Stimulated activated CD4-positive, alpha-beta T cell treated with anti-CD3 and anti-CD28 coated beads, TNF-alpha, amount 100 ng/mL, for 4 hours (primary cell): Measurements from ENCODE around the gene TBC1D16.
"Not testable (repeated sequence)": the region's sequence is repeated elsewhere in the genome, so short reads cannot be mapped to it uniquely, and the experiment has no call there.

Experiments
- DNase-seq, 3 experiments: peaks; one replicate each; pipeline ENCODE4 v3.0.0-alpha.2; 2020; ENCODE audit warnings: low read depth in 3 of 3

The TBC1D16 gene

DNA sequence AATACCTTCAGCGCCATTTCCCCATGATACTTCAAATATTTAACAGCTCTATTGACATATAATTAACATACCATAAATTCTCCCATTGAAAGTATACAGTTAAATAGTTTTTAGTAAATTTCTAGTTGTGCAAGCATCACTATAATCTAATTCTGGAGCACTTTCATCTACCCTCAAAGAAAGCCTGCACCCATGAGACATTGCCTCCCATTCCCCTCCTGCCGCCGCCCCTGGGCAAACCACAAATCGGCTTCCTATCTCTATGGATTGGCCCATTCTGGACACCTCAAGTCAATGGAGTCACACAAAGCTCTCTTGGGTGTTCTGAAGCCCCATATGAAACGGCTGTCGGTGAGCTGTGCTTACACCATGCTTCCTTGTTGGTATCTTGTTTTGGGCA is 119.2 kb downstream of the TBC1D16 start:
- DNase-seq: no peak

DNA sequence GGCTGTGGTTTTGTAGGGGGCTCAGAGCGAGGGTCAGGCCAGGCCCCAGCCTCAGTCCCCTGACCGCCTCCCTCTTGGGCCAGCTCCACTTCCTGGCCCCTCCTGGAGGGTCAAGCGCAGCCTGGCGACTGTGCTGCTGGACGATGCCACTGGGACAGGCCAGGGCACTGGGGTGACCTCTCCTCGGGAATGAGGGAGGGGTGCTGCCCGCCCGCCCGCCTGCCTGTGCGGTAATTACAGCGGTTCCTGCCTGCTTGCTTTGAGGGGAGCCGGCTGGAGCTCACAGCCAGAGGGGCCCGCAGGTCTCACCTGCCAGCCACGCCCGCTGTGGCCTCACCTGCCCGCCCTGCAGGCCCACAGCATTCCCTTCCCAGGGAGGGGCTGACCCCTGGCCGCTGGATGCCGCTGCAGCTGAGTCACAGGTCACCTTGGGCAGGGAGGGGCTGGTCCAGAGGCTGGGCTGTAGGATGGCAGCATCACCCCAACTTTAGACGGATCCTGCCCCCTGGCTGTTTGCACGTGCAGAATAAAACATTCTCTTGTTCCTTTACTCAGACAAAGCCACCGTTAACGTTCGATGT is 119.7 kb downstream of the TBC1D16 start:
- DNase-seq: no peak

DNA sequence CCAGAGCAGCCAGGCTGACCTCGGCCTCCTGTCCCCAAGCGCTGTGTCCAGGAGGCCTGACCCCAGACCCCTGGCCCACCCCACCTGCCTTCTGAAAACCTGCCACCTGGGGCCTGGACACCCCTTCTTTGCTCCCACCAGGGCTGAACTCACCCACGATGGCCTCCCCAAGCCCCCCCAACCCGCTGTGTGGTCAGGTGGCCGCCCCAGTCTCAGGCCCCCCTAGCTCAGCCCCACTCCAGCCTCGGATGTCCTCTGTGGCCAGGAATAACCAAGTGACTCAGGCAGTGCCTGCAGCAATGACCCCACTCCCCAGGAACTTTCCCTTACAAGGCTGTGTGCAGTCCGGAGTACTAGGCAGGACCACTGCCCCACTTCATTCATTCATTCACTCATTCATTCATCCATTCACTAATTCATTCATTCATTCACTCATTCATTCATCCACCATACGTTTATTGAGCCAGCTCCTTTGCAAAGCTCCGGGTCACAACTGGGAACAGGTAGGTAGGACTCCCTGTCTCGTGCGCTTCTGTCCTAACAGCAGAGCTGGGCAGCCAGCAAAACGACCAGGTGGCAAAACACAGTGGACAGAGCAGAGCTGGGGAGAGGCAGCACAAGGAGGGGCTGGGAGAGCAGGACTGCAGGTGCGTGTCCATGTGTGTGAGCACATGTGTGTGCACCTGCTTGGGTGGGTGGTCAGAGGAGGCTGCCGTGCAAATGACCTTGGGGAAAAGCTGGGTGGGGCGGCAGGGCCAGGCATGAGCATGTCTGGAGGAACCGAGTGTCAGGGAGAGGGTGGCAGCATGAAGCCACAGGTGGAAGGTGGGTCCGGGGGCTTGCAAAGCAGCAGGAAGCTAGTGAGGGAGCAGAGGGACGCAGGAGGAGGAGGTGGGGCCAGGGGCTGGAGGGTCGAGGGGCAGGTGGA is 120.6 kb downstream of the TBC1D16 start:
- no peak for DNase-seq

DNA sequence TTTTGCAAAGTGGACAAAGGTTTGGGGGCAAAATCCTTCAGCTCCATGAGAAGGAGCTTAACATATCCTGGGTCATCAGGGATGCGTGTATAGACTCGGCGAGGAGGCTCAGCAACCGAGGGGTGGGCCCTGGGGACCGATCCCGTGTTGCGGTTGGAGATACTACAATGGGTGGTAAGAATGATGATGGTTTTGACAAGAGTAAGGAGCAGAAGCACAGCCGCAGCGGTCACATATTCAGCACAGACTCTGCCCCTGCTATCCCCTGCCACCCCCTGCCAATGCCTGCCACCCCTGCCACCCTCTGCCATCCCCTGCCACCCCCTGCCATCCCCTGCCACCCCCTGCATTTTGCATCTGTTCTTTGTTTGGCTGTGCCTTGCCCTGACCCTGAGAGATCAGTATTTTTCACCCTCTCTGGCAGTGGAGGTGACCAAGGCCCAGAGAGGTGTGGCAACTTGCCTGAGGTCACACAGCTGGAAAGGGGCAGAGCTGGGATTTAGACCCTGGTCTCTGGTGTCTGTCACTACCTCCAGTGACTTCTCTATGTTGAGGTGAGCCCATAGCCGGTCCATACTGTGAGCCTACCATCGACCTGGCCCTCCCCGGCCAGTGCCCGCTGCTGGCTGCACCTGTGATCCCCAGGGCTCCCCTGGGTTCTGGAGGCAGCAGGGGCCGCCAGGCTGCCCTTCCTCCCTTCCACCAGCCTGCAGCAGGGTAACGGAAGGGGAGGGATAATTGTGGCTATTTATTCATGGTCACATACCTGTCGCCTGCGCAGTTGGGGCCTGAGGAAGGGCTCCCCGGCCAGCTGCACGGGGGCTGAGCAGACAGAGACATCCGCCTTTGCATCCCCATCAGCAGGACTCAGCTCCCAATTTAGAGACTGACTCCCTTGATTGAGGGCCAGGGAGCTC is 121.5 kb downstream of the TBC1D16 start:
- DNase-seq: no peak

DNA sequence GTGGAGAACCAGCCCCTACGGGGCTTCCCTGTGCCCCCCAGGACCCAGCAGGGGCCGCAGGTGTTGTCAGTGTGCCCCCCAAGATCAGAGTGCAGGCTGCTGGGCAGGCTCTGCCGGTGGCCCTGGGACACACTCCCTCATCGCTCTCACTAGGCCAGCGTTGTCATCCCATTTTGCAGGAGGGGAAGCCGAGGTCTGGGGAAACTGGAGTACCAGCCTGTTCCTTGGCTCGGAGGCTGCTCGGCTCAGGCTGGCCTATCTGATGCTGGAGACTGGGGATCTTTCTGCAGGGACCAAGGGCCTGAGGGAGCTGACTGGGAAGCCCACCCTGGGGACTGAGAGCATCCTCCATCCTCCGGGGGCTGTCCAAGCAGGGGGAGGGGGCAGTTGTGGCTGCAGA is 122.2 kb downstream of the TBC1D16 start:
- DNase-seq: no peak

DNA sequence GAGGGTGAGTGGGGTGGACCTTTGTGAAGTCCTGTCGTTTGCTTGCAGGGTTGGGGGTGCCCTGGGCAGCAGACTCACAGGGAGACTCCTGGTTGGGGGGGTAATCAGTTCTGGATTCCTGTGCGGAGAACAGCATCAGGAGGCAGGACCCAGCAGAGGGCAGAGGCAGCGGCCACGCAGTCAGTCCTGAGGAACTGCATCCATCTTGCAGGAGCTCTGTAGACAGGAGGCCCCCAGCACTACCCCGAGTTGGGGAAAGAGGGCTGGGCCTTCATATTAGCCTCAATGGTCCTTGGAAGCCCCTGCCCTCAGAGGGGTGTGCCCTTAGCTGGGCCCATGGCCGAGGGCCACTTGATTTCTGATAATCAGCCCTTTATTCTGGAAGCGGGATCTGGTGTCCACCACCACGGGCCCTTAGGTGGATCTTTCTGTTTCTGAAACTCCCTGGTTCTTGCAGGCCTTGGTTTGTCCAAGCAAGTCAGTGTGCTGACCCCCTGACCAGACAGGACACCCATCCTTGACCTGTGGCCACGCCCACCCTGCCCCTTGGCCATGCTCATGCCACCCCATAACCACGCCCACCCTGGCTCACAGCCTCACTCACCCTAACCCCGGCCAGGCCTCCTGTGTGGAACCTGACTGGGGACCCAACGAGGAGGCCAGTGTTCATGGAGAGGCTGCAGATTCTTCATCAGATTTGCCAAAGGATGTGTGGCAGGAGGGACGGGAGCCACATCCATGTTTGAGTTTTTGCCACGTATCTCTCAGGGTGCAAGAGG is 122.9 kb downstream of the TBC1D16 start:
- DNase-seq: no peak

DNA sequence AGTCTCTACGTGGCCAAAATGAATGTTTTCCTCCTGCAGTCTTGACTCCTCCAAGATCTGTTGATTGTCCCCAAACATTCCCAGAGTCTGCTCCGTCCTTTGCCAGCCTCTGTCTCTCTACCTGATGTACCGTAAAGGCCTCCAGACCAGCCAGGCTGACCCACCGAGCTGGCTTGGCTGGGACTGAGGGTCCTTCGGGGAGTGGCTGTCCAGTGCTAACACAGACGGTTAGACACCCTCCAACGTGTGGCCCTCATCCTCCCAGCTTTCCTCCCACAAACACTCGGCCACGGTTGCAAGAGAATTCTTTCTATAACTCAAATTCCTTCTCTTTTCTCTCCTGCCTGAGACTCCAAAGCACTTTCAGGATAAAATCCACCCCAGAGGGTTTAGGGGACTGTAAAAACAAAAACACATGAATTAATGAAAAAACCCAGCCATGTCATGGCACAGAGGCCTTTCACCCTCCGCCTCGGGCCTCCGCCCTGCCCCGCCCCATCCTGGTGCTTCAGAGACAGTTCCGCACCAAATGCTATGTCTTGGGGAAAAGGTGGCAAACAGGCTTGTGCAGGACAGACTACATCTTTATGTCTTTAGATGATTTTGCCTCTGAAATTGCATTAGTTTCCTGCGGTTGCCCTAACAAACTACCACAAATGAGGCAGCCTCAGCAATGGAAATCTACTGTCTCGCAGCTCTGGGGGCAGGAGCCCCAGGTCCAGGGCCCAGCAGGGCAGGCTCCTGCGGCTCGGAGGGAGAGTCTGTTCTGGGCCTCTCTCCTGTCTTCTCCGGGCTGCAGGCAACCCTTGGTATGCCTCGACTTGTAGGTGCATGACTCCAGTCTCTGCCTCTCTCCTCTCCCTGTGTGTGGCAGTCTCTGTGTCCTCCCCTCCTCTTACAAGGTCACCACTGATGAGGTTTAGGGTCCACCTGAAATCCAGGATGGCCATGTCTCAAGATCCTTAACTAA is 124.0 kb downstream of the TBC1D16 start:
- no peak for DNase-seq

DNA sequence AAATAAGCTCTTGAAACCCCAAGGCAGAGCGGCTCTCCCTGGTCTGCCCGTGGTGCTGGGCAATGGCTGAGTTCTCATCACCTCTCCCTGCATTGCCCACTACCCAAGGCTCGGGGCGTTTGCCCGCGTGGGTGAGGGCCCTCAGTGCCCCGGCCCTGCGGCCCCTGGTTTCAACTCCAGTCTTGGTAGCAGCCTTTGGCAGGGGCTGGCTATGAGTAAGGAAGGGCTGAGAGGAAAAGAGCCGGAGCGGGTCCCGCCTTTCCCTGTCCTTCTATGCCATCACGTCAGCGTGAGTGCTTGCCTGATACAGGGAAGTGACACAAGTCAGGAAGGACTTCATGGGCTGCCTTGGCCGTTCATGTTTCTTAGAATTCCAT is 124.7 kb downstream of the TBC1D16 start:
- DNase-seq: no peak

DNA sequence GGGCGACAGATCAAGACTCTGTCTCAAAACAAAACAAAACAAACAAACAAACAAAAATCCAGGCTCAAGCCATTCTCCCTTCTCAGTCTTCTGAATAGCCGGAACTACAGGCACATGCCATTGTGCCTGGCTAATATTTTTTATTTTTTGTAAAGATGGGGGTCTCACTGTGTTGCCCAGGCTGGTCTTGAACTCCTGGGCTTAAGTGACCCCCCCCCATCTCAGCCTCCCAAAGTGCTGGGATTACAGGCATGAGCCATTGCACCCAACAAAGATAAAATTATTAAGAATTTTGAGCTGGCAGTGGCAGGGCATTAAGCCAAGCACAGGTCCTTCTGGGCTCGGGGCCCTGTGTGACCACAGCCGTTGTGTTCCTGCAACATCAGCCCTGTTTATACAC is 126.6 kb downstream of the TBC1D16 start:
- DNase-seq: no peak

DNA sequence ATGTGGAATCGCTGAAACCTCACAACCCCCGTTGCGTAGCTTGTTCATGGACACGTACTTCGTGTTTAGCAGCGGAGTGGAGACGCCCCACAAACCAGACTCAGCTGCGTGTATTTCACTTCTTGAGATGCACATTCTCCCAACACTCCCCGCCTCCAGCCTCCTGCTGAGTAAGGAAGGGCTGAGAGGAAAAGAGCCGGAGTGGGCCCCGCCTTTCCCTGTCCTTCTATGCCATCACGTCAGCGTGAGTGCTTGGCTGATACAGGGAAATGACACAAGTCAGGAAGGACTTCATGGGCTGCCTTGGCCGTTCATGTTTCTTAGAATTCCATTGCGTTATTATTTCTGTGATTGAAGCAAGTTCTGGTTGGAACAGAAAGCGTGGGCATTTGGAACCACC is 127.8 kb downstream of the TBC1D16 start:
- DNase-seq: no peak

DNA sequence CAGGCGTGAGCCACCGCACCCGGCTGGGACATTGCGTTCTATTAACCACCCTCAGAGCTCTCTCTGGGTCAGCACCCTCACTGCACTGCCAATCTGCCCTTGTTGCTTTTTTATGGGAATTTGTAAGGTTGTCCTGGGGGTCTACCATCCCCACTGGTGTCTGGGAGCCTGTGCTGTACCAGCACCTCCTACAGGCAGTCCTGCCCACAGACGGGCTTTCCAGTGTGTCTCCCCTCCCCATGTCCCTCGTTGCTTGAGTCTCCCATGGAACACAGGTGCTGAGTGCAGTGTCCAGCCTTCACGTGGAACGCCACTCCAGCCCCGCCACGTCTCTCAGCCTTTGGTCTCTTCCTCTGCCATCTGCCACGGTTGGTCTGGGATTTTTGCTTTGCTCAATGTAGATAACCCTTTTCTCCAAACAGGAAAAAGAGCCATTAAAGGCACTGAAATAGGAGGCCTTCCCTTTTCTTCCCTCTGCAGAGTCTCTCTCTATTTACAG is 128.4 kb downstream of the TBC1D16 start:
- no peak for DNase-seq

DNA sequence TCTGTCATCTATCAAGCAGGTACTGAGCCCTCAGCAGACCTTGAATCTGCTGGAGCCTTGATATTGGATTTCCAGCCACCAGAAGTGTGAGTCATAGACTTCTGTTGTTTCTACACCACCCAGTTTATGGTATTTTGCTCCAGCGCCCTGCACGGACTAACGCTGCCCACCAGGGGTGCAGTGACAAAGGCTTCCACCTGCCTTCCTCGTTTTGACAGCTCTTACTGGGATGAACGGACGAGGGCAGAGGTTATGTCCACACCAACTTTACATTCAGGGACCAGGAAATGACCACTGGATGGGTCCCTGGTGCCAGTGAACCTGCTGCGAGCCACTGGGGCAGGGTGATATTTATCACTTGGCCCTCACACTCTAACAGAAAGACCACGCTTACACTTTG is 129.8 kb downstream of the TBC1D16 start:
- DNase-seq: no peak

DNA sequence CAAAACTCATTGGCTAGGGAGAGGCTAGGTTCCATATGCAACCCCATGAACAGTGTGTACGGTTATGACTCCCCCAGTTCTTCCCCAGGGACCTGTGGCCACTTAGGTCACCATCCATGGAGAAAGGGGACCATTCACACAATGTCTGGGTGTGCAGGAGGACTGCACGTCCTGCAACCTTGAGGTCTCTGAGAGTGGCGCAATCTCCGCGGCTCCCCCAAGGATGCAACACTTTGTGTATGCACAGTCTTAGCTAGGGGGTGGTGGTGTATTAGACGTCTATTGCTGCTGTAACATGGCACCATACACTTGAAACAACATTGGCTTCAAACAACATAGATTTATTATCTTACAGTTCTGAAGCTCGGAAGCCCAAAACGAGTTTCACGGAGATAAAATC is 130.8 kb downstream of the TBC1D16 start:
- no peak for DNase-seq

DNA sequence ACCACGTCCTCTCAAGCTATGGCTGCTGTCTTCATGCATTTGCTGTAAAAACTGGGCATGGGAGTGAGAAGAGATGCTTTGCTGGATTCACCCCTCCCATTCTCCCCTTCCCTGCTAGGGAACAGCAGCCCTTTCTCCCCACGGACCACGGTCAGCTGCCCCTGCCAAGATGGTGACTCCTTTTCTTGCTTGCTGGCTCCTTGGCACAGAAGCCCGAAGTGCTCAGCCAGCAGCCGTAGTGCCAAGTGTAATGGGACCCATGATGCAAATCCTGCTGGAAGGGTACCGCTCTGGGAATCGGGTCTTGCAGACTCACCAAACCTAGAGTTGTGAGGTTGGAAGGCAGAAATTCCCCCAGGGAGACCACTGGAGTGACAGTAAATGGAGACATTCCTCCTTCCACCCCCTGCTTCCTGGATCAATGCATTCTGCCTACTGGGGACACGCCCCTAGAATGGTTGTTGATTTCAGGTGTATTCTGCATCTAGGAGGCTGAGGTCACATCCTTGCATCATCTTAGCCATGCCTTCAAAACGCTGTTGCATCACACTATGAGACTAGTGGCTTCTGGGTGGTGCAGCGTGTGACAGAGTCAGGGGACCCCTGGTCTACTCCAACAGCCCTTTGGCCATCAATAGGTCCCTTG is 133.4 kb downstream of the TBC1D16 start:
- no peak for DNase-seq

DNA sequence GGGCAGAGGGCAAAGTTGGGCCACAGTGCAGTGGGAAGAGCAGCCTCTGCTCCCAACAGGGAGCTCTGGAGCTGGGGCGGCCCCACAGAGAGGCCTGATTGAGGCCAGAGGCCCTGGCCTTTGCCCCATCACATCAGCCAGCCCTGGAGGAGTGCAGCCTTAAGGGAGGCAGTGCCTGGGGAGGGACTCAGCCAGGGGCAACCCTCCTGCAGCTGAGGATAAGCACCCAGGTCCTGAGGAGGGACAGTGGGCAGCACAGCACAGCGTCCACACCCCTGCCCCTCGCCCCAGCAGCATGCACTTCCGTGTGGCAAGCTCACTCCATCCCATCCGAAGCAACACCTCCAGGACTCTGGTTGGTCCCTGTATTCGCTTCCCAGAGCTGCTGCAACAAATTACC is 134.5 kb downstream of the TBC1D16 start:
- DNase-seq: no peak

DNA sequence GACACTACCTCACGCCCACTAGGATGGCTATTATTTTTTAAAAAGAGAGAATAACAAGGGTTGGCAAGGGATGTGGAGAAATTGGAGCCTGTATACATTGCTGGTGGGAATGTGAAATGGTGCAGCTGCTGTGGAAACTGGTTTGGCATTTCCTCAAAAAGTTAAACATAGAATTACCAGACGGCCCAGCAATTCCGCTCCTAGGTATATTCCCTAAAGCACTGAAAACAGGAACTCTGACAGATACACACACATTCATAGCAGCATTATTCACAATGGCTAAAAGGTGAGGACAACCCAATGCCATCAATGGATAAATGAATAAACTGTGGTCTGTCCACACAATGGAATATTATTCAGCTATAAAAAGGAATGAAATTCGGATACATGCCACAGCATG is 136.1 kb downstream of the TBC1D16 start:
- DNase-seq: no peak

DNA sequence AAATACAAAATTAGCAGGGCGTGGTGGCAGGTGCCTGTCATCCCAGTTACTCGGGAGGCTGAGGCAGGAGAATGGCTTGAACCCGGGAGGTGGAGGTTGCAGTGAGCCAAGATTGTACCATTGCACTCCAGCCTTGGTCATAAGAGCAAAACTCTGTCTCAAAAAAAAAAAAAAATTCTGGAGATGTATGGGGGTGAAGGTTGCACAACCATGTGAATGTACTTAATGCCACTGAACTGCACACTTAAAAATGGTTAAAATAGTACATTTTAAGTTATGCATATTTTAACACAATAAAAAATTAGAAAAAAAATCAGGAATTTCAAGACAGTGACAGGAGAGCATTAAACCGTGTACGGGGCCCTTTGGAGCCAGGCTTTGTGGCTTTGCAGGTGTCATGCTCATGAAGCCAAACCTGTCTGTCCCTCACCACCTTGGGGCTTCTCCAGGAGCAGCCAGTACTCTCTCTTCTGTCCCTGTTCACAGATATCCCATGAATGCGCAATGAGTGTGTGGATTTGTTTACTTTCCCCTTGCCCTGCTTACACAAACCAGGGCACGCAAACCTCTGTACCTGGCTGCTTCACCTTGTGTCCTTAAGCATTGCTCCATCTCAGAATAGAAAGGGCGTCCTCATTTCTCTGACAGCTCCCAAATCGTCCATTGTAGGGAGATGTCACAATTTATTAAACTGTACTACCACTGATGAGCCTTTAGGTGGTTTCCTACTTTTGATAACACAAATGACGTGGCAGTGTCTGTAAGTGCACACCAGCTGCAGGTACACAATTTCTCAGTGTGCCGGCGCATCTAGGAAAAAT is 138.2 kb downstream of the TBC1D16 start:
- DNase-seq: no peak

DNA sequence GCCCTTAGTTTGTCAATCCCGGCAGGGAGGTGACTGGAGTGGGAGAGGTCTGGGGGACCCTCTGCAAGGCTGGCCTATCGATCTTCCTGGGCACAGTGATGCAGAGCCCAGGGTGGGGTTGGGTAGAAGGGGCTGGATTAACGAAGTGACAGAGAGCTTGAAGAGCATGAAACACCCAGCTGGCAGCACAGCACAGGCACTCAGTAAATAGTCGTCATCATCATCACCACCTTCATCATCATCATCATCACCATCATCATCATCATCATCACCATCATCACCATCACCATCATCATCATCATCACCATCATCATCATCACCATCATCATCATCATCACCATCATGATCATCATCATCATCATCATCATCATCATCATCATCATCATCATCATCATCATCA is 142.2 kb downstream of the TBC1D16 start:
- not testable (repeated sequence) for DNase-seq
